ENCODE data around the gene NRP2. TPM values are rescaled to one million over a fixed set of nuclear protein-coding genes. Genes with fewer than 3 reads are reported as not detected.
A peak's percentile ranks its signal among the peaks of the same experiment; 100 is the strongest.

The NRP2 gene
- total and polyA plus RNA-seq, 2 of the 13 experiments (the other 11 are each of a cell fraction or from before 2014, with no cell fraction given): 0.65 to 1.4 TPM

DNA sequence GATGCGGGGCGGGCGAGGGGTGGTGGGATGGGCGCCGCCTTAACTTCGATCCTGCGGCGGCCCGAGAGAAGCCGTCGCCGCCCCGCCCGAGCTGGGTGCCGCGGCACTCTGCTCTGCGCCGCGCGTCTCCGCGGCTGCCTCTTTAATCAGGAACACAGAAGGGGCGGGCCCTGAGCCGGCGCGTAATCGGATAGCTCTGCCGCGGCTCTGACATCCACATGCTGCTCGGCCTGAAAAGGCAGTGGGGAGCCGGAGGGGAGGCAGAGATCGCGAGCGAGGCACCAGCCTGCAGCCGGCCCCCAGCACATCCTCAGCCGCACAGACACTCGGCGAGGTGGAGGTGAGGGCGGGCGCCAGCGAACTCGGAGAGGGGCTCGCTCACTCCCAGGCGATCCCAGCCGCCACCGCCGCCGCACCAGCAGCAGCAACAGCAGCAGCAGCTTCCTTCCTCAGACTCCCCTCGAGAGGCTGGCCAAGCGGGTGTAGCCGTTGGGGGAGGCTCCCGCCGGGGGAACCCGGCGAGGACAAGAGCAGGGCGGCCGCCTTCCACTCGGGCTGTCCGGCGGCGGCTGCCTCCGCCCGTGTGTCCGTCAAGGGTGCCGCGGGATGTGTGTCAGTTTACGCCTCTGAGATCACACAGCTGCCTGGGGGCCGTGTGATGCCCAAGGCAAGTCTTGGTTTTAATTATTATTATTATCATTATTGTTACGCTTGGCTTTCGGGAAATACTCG is at the start of gene NRP2 (continued):
- TF ChIP-seq, protein P1, sequence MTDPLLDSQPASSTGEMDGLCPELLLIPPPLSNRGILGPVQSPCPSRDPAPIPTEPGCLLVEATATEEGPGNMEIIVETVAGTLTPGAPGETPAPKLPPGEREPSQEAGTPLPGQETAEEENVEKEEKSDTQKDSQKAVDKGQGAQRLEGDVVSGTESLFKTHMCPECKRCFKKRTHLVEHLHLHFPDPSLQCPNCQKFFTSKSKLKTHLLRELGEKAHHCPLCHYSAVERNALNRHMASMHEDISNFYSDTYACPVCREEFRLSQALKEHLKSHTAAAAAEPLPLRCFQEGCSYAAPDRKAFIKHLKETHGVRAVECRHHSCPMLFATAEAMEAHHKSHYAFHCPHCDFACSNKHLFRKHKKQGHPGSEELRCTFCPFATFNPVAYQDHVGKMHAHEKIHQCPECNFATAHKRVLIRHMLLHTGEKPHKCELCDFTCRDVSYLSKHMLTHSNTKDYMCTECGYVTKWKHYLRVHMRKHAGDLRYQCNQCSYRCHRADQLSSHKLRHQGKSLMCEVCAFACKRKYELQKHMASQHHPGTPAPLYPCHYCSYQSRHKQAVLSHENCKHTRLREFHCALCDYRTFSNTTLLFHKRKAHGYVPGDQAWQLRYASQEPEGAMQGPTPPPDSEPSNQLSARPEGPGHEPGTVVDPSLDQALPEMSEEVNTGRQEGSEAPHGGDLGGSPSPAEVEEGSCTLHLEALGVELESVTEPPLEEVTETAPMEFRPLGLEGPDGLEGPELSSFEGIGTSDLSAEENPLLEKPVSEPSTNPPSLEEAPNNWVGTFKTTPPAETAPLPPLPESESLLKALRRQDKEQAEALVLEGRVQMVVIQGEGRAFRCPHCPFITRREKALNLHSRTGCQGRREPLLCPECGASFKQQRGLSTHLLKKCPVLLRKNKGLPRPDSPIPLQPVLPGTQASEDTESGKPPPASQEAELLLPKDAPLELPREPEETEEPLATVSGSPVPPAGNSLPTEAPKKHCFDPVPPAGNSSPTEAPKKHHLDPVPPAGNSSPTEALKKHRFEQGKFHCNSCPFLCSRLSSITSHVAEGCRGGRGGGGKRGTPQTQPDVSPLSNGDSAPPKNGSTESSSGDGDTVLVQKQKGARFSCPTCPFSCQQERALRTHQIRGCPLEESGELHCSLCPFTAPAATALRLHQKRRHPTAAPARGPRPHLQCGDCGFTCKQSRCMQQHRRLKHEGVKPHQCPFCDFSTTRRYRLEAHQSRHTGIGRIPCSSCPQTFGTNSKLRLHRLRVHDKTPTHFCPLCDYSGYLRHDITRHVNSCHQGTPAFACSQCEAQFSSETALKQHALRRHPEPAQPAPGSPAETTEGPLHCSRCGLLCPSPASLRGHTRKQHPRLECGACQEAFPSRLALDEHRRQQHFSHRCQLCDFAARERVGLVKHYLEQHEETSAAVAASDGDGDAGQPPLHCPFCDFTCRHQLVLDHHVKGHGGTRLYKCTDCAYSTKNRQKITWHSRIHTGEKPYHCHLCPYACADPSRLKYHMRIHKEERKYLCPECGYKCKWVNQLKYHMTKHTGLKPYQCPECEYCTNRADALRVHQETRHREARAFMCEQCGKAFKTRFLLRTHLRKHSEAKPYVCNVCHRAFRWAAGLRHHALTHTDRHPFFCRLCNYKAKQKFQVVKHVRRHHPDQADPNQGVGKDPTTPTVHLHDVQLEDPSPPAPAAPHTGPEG (CRISPR knock-in tag; IDR thresholded peaks at IDR 0.05): peak; percentile 81; the same call in 1 of the 2 replicates
- TF ChIP-seq ZFY (CRISPR knock-in tag; IDR thresholded peaks at IDR 0.05): peak; percentile 33; the same call in 1 of the 2 replicates
- peak; percentile 89; the same call in 1 of the 2 replicates for TF ChIP-seq ZNF761 (CRISPR knock-in tag; conservative IDR thresholded peaks at IDR 0.05)
- peak; percentile 54; the same call in 1 of the 2 replicates for TF ChIP-seq ZSCAN20 (CRISPR knock-in tag; IDR thresholded peaks at IDR 0.05; ENCODE audit: borderline replicate concordance)
- TF ChIP-seq ZNF619 (CRISPR knock-in tag; IDR thresholded peaks at IDR 0.05): 0 out of 2 replicates have a peak, but pooled peaks have one; percentile 46
- TF ChIP-seq, protein P2, sequence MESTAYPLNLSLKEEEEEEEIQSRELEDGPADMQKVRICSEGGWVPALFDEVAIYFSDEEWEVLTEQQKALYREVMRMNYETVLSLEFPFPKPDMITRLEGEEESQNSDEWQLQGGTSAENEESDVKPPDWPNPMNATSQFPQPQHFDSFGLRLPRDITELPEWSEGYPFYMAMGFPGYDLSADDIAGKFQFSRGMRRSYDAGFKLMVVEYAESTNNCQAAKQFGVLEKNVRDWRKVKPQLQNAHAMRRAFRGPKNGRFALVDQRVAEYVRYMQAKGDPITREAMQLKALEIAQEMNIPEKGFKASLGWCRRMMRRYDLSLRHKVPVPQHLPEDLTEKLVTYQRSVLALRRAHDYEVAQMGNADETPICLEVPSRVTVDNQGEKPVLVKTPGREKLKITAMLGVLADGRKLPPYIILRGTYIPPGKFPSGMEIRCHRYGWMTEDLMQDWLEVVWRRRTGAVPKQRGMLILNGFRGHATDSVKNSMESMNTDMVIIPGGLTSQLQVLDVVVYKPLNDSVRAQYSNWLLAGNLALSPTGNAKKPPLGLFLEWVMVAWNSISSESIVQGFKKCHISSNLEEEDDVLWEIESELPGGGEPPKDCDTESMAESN (CRISPR knock-in tag; conservative IDR thresholded peaks at IDR 0.05): peak; percentile 72; the same call in 1 of the 2 replicates
- TF ChIP-seq, protein P3, sequence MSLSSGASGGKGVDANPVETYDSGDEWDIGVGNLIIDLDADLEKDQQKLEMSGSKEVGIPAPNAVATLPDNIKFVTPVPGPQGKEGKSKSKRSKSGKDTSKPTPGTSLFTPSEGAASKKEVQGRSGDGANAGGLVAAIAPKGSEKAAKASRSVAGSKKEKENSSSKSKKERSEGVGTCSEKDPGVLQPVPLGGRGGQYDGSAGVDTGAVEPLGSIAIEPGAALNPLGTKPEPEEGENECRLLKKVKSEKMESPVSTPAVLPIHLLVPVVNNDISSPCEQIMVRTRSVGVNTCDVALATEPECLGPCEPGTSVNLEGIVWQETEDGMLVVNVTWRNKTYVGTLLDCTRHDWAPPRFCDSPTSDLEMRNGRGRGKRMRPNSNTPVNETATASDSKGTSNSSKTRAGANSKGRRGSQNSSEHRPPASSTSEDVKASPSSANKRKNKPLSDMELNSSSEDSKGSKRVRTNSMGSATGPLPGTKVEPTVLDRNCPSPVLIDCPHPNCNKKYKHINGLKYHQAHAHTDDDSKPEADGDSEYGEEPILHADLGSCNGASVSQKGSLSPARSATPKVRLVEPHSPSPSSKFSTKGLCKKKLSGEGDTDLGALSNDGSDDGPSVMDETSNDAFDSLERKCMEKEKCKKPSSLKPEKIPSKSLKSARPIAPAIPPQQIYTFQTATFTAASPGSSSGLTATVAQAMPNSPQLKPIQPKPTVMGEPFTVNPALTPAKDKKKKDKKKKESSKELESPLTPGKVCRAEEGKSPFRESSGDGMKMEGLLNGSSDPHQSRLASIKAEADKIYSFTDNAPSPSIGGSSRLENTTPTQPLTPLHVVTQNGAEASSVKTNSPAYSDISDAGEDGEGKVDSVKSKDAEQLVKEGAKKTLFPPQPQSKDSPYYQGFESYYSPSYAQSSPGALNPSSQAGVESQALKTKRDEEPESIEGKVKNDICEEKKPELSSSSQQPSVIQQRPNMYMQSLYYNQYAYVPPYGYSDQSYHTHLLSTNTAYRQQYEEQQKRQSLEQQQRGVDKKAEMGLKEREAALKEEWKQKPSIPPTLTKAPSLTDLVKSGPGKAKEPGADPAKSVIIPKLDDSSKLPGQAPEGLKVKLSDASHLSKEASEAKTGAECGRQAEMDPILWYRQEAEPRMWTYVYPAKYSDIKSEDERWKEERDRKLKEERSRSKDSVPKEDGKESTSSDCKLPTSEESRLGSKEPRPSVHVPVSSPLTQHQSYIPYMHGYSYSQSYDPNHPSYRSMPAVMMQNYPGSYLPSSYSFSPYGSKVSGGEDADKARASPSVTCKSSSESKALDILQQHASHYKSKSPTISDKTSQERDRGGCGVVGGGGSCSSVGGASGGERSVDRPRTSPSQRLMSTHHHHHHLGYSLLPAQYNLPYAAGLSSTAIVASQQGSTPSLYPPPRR (CRISPR knock-in tag; IDR thresholded peaks at IDR 0.05; ENCODE audit: borderline replicate concordance): 0 out of 2 replicates have a peak, but pooled peaks have one; percentile 52
- TF ChIP-seq NAIF1 (CRISPR knock-in tag; IDR thresholded peaks at IDR 0.05; ENCODE audit: borderline replicate concordance): no peak
- TF ChIP-seq ZNF34 (CRISPR knock-in tag; IDR thresholded peaks at IDR 0.05; ENCODE audit: borderline replicate concordance): 0 out of 2 replicates have a peak, but pooled peaks have one; percentile 73
- TF ChIP-seq, protein P4, sequence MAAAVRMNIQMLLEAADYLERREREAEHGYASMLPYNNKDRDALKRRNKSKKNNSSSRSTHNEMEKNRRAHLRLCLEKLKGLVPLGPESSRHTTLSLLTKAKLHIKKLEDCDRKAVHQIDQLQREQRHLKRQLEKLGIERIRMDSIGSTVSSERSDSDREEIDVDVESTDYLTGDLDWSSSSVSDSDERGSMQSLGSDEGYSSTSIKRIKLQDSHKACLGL (CRISPR knock-in tag; IDR thresholded peaks at IDR 0.05): 0 out of 2 replicates have a peak, but pooled peaks have one; percentile 49
- TF ChIP-seq MBD4 (IDR thresholded peaks at IDR 0.05; ENCODE audit: borderline replicate concordance, low read length): no peak
- 0 out of 2 replicates have a peak, but pooled peaks have one; percentile 31 for TF ChIP-seq ZNF367 (CRISPR knock-in tag; IDR thresholded peaks at IDR 0.05; ENCODE audit: borderline replicate concordance)
- 0 out of 2 replicates have a peak, but pooled peaks have one; percentile 29 for TF ChIP-seq MXD4 (CRISPR knock-in tag; IDR thresholded peaks at IDR 0.05)
